MCF 10A (cell line): ENCODE results near the gene DEDD2. TPM values are rescaled to one million over a fixed set of nuclear protein-coding genes. Genes with fewer than 3 reads are reported as not detected.

Source experiments
- BruUV-seq: library from RNA; stranded (reverse); fragments of 400-500 nt; replicated peaks from 2 replicates; lab custom pipeline; 2021; lab: Mats Ljungman, UMichigan
- CTCF ChIA-PET: fragments of 300-600 bp; sonication (Branson Sonifier 250); formaldehyde crosslinking; extraction: SDS; loops from one replicate; lab custom pipeline; 2021; ENCODE audit warnings: antibody characterized with exemption, inconsistent platforms; lab: Yijun Ruan, JAX
- POLR2A ChIA-PET: fragments of 300-600, 350-650 bp; sonication (Branson Sonifier 250); formaldehyde crosslinking; extraction: SDS; loops from one replicate; lab custom pipeline; 2020; ENCODE audit warnings: antibody characterized with exemption, inconsistent platforms; lab: Yijun Ruan, JAX
- DNase-seq: peaks from one replicate; pipeline ENCODE4 v3.0.0-alpha.2; 2018; ENCODE audit not compliant: unreplicated experiment
- H3K27ac Mint-ChIP-seq: one replicate; pipeline ENCODE4 v1.8.0; 2022; ENCODE audit warnings: mild to moderate bottlenecking, low read depth, mixed read lengths; ENCODE audit not compliant: unreplicated experiment
- H3K27me3 Mint-ChIP-seq: one replicate; pipeline ENCODE4 v1.8.0; 2022; ENCODE audit warnings: mixed read lengths; ENCODE audit not compliant: insufficient read depth, unreplicated experiment
- H3K36me3 Mint-ChIP-seq: one replicate; pipeline ENCODE4 v1.8.0; 2022; ENCODE audit warnings: mild to moderate bottlenecking, moderate library complexity, mixed read lengths; ENCODE audit not compliant: insufficient read depth, unreplicated experiment
- H3K4me1 Mint-ChIP-seq: one replicate; pipeline ENCODE4 v1.8.0; 2022; ENCODE audit warnings: mixed read lengths; ENCODE audit not compliant: insufficient read depth, unreplicated experiment
- H3K4me3 Mint-ChIP-seq: one replicate; pipeline ENCODE4 v1.8.0; 2022; ENCODE audit warnings: mild to moderate bottlenecking, moderate library complexity, mixed read lengths; ENCODE audit not compliant: unreplicated experiment
- H3K9me3 Mint-ChIP-seq: one replicate; pipeline ENCODE4 v1.8.0; 2022; ENCODE audit warnings: mixed read lengths; ENCODE audit not compliant: unreplicated experiment
- CTCF ChIP-seq: fragments of 200-600 bp; IDR thresholded peaks from one replicate; pipeline ENCODE4 v1.8.0; 2022; ENCODE audit warnings: antibody characterized with exemption, mild to moderate bottlenecking; ENCODE audit not compliant: unreplicated experiment
- intact Hi-C: fragments of 100-400 bp; cut with micrococcal nuclease; formaldehyde crosslinking; loops from 2 replicates; pipeline ENCODE4 v1.14.1; 2022
- total RNA-seq: library from RNA; stranded (reverse); gene quantifications from 2 replicates; pipeline ENCODE4 v1.2.3, GENCODE V29; 2022

The DEDD2 gene
- total RNA-seq, 1 experiment from 2014 or later: 28.5 TPM

- TF ChIP-seq CTCF: no peak
- H3K36me3 Mint-ChIP-seq: peaks cover 67% of the 10 kb centered on the region
- no peaks in the 10 kb centered on the region for H3K27me3 Mint-ChIP-seq
- no peak for DNase-seq
- peak overlapping the region; percentile 10 for H3K4me3 Mint-ChIP-seq
- no TSS peak for BruUV-seq
- H3K9me3 Mint-ChIP-seq: no peaks in the 10 kb centered on the region
- peaks cover 34% of the 10 kb centered on the region for H3K4me1 Mint-ChIP-seq
- intact Hi-C loops: no loop called here
- CTCF ChIA-PET: interaction anchor here (0.6 to 0.9 kb wide), 3 partner anchors 9 to 205 kb away, joined by 3 to 4 read pairs (median 4); no protein-coding TSS in a partner anchor
- peak overlapping the region; percentile 16 for H3K27ac Mint-ChIP-seq
- POLR2A ChIA-PET: interaction anchor here (0.7 to 3.7 kb wide), 4 partner anchors 8 to 67 kb away, joined by 3 to 17 read pairs (median 3); partner anchors contain the start of gene DEDD2
Measured at GRCh38 chr19:42200116-42200715, 17.3 kb downstream of the DEDD2 start.

GRCh38 chr19:42199440-42200115 lies 17.9 kb downstream of the DEDD2 start:
- intact Hi-C loops: no loop called here
- peak; percentile 78 for DNase-seq
- peak overlapping the region; percentile 16 for H3K27ac Mint-ChIP-seq
- BruUV-seq: no TSS peak
- CTCF ChIA-PET: interaction anchor here (1.1 kb wide), 1 partner anchor 16 kb away, joined by 3 read pairs; no protein-coding TSS in a partner anchor
- peak; percentile 13 for TF ChIP-seq CTCF
- peaks cover under 1% of the 10 kb centered on the region for H3K9me3 Mint-ChIP-seq
- H3K4me1 Mint-ChIP-seq: peaks cover 34% of the 10 kb centered on the region
- peak overlapping the region; percentile 10 for H3K4me3 Mint-ChIP-seq
- POLR2A ChIA-PET: interaction anchor here (0.6 to 3.7 kb wide), 8 partner anchors 8 to 106 kb away, joined by 3 to 17 read pairs (median 3); partner anchors contain the start of gene DEDD2
- peaks cover 61% of the 10 kb centered on the region for H3K36me3 Mint-ChIP-seq
- no peaks in the 10 kb centered on the region for H3K27me3 Mint-ChIP-seq

- H3K9me3 Mint-ChIP-seq: peaks cover 7% of the 10 kb centered on the region
- TF ChIP-seq CTCF: no peak
- CTCF ChIA-PET: interaction anchor here (0.6 to 1.2 kb wide), 5 partner anchors 15 to 206 kb away, joined by 3 to 5 read pairs (median 3); partner anchors contain the start of gene POU2F2
- H3K27me3 Mint-ChIP-seq: no peaks in the 10 kb centered on the region
- peak overlapping the region; percentile 16 for H3K27ac Mint-ChIP-seq
- POLR2A ChIA-PET: interaction anchor here (0.6 to 3.7 kb wide), 6 partner anchors 9 to 107 kb away, joined by 3 to 17 read pairs (median 3); partner anchors contain the start of gene DEDD2
- intact Hi-C loops: no loop called here
- TSS peak; percentile 64 for BruUV-seq
- DNase-seq: no peak
- H3K36me3 Mint-ChIP-seq: peaks cover 61% of the 10 kb centered on the region
- peak overlapping the region; percentile 10 for H3K4me3 Mint-ChIP-seq
- H3K4me1 Mint-ChIP-seq: peaks cover 39% of the 10 kb centered on the region
Measured at GRCh38 chr19:42198676-42199439, 18.6 kb downstream of the DEDD2 start.
